ENCODE data around the gene PI4KA.

The PI4KA gene

DNA sequence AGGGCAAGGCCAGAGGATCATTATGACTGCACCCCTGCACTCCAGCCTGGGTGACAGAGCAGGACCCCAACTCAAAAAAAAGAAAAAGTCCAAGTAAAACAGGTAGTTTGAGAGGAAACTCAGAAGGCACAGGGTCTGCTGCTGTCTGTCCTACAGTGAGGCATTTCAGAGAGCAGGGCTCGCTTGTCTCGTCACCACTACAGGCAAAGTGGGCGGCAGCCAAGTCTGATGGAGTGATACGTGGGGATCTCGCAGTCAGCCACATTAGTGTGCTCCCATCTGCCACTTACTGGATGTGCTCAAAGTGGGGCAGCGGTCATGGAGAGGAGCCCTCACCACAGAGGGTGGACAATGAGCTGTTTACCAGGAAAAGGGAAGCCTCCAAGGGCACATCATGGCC, 42.1 kb downstream of the PI4KA start:
- no peak overlapping the region for H3K27ac ChIP-seq
- TF ChIP-seq, protein P1, sequence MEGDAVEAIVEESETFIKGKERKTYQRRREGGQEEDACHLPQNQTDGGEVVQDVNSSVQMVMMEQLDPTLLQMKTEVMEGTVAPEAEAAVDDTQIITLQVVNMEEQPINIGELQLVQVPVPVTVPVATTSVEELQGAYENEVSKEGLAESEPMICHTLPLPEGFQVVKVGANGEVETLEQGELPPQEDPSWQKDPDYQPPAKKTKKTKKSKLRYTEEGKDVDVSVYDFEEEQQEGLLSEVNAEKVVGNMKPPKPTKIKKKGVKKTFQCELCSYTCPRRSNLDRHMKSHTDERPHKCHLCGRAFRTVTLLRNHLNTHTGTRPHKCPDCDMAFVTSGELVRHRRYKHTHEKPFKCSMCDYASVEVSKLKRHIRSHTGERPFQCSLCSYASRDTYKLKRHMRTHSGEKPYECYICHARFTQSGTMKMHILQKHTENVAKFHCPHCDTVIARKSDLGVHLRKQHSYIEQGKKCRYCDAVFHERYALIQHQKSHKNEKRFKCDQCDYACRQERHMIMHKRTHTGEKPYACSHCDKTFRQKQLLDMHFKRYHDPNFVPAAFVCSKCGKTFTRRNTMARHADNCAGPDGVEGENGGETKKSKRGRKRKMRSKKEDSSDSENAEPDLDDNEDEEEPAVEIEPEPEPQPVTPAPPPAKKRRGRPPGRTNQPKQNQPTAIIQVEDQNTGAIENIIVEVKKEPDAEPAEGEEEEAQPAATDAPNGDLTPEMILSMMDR (conservative IDR thresholded peaks at IDR 0.05), result no peak
- TF ChIP-seq ZFX (IDR thresholded peaks at IDR 0.05), result no peak

DNA sequence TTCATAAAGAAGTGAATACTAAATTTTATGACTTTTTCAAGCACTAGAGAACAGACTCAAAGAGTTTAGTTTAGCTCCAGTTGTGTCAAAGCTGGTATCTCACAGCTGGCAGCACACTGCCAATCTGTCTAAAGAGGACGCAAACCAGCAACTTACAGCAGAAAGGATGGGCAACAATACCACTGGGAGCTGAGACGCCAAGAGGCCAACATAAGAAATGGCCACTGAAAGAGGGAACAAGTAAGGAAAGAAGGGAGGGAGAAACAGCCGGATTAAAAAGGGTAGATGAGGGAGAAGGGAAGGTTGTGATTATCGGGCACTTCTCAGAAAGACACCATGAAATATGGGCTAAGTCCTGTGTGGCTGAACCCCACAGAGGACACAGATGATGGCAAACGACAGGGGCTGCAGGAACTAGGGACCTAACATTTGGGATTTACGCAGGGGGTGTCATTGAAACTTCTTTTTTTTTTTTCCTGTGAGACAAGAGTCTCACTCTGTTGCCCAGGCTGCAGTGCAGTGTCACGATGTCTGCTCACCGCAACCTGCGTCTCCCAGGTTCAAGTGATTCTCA, 43.0 kb downstream of the PI4KA start:
- TF ChIP-seq ZFX (IDR thresholded peaks at IDR 0.05), result no peak
- TF ChIP-seq, protein P1 (conservative IDR thresholded peaks at IDR 0.05), result no peak
- no peak overlapping the region for H3K27ac ChIP-seq

DNA sequence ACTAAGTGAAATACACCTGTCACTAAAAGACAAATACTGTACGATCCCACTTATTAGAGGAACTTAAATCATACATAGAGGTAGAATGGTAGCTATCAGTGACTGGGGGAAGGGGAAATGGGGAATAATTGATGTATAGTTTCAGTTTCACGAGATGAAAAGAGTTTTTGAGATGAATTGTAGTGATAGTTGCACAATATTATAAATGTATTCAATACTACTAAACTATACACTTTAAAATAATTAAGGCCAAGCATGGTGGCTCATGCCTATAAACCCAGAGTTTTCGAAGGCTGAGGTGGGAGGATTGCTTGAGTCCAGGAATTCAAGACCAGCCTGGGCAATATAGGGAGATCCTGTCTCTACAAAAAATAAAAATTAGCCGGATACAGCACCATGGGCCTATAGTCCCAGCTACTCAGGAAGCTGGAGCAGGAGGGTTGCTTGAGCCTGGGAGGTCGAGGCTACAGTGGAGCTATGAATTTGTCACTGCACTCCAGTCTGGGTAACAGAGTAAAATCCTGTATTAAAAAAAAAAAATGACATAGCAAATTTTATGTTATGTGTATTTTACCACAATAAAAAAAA, 44.3 kb downstream of the PI4KA start:
- TF ChIP-seq ZFX (IDR thresholded peaks at IDR 0.05), result no peak
- TF ChIP-seq, protein P1 (conservative IDR thresholded peaks at IDR 0.05), result no peak
- H3K27ac ChIP-seq, result no peak overlapping the region

DNA sequence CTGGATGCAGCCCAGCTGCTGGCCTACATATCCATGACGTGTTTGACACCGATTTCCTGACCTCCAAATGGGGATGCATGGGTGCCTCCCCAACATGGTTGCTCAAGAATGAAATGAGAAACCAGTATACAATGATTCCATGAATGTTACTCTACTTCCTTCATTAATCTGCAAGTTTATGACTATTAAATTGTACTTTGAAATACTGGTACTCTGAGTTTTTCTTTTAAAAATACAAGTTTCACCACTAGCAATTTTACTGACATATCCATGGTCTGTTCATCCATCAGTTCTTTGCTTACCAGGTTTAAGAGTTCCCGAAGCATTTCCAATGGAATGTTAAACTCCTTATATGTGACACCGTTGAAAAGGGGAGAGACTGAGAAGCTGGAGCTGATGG, 45.6 kb downstream of the PI4KA start:
- no peak overlapping the region for H3K27ac ChIP-seq
- TF ChIP-seq ZFX (IDR thresholded peaks at IDR 0.05), result no peak
- TF ChIP-seq, protein P1 (conservative IDR thresholded peaks at IDR 0.05), result no peak

DNA sequence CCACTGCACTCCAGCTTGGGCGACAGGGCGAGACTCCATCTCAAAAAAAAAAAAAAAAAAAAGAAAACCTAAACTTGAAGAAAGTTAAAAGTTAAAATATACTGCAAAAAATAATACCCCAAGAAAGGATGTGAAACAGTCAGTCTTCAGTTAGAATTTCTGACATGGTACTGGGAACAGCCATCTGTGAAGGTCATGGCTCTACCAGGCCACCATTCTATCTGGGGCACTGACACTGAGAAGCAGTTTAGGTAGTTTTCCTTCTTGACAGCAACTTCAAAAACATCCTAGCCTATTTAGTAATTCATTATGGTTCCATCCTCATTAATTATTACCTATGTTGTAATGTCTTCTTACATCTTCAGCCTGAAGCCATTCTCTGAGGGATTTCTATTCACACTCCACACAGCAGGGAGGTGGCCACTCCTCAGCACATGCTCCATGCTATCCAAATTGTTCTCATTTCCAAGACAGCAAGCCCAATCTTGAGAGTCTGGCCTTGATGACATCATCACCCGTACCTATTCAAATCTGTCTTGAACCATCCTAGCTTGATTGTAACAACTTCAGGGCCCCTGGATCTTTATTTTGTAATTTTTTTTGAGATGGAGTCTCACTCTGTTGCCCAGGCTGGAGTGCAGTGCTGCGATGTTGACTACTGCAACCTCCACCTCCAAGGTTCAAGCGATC, 46.5 kb downstream of the PI4KA start:
- no peak overlapping the region for H3K27ac ChIP-seq
- TF ChIP-seq, protein P1 (conservative IDR thresholded peaks at IDR 0.05), result no peak
- no peak for TF ChIP-seq ZFX (IDR thresholded peaks at IDR 0.05)

DNA sequence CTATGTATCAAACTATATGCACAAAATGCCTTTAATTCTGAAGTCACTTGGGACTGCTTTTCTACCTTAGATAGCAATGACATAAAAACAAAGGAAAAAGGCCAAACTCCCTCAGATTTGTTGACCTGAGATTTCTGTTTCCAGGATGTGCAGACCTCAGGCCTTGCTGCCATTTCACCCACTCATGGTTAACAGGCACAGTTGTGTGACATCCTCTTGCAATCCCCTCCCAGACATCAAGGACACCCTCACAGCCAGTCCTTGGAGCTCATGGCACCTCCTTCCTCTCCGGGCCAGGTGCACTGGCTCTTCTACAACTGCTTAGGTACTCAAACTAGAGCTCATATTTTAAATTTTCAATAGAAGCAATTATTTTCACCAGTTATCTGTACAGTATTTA, 47.4 kb downstream of the PI4KA start:
- TF ChIP-seq, protein P1 (conservative IDR thresholded peaks at IDR 0.05), result no peak
- no peak overlapping the region for H3K27ac ChIP-seq

DNA sequence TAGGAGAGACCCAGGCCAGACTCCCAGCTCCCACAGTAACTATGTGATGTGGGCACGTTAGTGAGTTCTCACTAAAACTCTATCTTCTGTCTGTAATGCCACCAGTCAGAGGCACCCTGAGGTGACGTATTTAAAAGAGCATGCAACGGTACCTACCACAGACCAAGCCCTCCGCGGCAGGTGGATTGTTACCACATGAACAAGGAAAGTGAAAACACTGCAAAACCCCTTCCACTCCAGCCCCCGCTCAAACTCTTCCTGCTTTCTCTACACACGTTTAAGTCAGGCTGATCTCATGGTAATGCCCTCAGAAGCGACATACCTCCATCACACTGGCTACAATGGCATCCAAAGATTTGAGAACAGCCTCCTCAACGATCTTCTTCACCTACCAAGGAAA, 48.0 kb downstream of the PI4KA start:
- TF ChIP-seq ZFX (IDR thresholded peaks at IDR 0.05), result no peak
- TF ChIP-seq, protein P1 (conservative IDR thresholded peaks at IDR 0.05), result no peak
- no peak overlapping the region for H3K27ac ChIP-seq

All from C4-2B (cell line).